OCI-LY3 (cell line): ENCODE results near the gene EFNA2.

Source experiments
- H2AFZ ChIP-seq: fragments of 200-600, 300-600 bp; shearing (Covaris generic); 2 replicates; pipeline ENCODE4 v1.6.0; 2014; ENCODE audit warnings: antibody characterized with exemption, low read depth, low read length
- H3K27ac ChIP-seq: fragments of 200-600, 300-600 bp; sonication (generic); 2 replicates; pipeline ENCODE4 v1.5.1; 2014; ENCODE audit warnings: mild to moderate bottlenecking, low read length, moderate library complexity, mixed read lengths
- H3K27me3 ChIP-seq: fragments of 200-600, 300-600 bp; sonication (generic); 2 replicates; pipeline ENCODE4 v1.6.1; 2014; ENCODE audit warnings: low read depth, low read length, mixed read lengths
- H3K36me3 ChIP-seq: fragments of 200-600, 300-600 bp; sonication (generic); replicated peaks from 2 replicates; pipeline ENCODE3; 2014; ENCODE audit warnings: low read depth, low read length, mixed read lengths
- H3K4me1 ChIP-seq: fragments of 300-600, 200-600 bp; sonication (generic); 2 replicates; pipeline ENCODE4 v1.6.1; 2014; ENCODE audit warnings: low read length, mixed read lengths
- H3K4me2 ChIP-seq: fragments of 200-600, 300-600 bp; sonication (generic); 2 replicates; pipeline ENCODE4 v1.6.1; 2014; ENCODE audit warnings: low read length, mixed read lengths
- H3K4me3 ChIP-seq: fragments of 300-600, 200-600 bp; sonication (generic); 2 replicates; pipeline ENCODE4 v1.5.1; 2014; ENCODE audit warnings: antibody characterized with exemption, mild to moderate bottlenecking, low read length, moderate library complexity
- H3K79me2 ChIP-seq: fragments of 300-600, 200-600 bp; shearing (Covaris generic); 2 replicates; pipeline ENCODE4 v1.6.1; 2014; ENCODE audit warnings: mild to moderate bottlenecking, low read length, mixed read lengths
- H3K9ac ChIP-seq: fragments of 300-600, 200-600 bp; shearing (Covaris generic); 2 replicates; pipeline ENCODE4 v1.6.0; 2014; ENCODE audit warnings: mild to moderate bottlenecking, low read length, moderate library complexity
- H3K9me3 ChIP-seq: fragments of 200-600, 300-600 bp; shearing (Covaris generic); 2 replicates; pipeline ENCODE4 v1.6.1; 2014; ENCODE audit warnings: low read length, mixed read lengths; ENCODE audit not compliant: insufficient read depth
- H4K20me1 ChIP-seq: fragments of 200-600, 300-600 bp; sonication (generic); 2 replicates; pipeline ENCODE4 v1.6.1; 2016; ENCODE audit warnings: low read length, mixed read lengths; ENCODE audit not compliant: insufficient read depth
- EZH2phosphoT487 ChIP-seq: fragments of 200-600 bp; shearing (Covaris generic); IDR thresholded peaks from 2 replicates; pipeline ENCODE4 v1.6.1; 2018; ENCODE audit warnings: antibody characterized with exemption, mixed run types, low read depth
- TF ChIP-seq, protein P1 (sequence below): fragments of 200-600, 300-600 bp; sonication (generic); IDR thresholded peaks from 2 replicates; pipeline ENCODE4 v1.5.1; 2014; ENCODE audit warnings: antibody characterized with exemption, low read length, low read depth

EFNA2 gene

DNA sequence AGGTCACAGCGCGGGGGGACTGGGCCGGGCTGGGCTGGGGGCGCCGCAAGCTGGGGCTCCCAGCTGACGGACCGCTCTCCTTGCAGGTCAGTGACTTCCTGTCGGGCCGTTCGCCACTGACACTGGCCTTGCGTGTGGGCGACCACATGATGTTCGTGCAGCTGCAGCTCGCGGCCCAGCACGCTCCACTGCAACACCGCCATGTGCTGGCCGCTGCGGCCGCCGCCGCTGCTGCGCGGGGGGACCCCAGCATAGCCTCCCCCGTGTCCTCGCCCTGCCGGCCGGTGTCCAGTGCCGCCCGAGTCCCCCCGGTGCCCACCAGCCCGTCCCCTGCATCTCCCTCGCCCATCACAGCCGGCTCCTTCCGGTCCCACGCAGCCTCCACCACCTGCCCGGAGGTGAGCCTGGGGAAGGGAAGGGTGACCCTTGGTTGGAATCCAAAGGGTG lies 31.6 kb upstream of the EFNA2 start:
- Histone ChIP-seq H3K4me3 (no peak overlapping the region), H3K36me3 (peaks cover 58% of the 10 kb centered on the region), H3K79me2 (peaks cover 66% of the 10 kb centered on the region), H3K4me1 (peaks cover 34% of the 10 kb centered on the region), H4K20me1 (peaks cover 11% of the 10 kb centered on the region; the same call in 1 of the 2 replicates), H3K27me3 (no peaks in the 10 kb centered on the region), H3K4me2 (no peak overlapping the region), H3K9ac (no peak overlapping the region), H3K27ac (no peak overlapping the region), H2AFZ (no peak overlapping the region), H3K9me3 (no peaks in the 10 kb centered on the region)
- TF ChIP-seq, protein P1, sequence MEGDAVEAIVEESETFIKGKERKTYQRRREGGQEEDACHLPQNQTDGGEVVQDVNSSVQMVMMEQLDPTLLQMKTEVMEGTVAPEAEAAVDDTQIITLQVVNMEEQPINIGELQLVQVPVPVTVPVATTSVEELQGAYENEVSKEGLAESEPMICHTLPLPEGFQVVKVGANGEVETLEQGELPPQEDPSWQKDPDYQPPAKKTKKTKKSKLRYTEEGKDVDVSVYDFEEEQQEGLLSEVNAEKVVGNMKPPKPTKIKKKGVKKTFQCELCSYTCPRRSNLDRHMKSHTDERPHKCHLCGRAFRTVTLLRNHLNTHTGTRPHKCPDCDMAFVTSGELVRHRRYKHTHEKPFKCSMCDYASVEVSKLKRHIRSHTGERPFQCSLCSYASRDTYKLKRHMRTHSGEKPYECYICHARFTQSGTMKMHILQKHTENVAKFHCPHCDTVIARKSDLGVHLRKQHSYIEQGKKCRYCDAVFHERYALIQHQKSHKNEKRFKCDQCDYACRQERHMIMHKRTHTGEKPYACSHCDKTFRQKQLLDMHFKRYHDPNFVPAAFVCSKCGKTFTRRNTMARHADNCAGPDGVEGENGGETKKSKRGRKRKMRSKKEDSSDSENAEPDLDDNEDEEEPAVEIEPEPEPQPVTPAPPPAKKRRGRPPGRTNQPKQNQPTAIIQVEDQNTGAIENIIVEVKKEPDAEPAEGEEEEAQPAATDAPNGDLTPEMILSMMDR: no peak
- TF ChIP-seq EZH2phosphoT487: no peak

DNA sequence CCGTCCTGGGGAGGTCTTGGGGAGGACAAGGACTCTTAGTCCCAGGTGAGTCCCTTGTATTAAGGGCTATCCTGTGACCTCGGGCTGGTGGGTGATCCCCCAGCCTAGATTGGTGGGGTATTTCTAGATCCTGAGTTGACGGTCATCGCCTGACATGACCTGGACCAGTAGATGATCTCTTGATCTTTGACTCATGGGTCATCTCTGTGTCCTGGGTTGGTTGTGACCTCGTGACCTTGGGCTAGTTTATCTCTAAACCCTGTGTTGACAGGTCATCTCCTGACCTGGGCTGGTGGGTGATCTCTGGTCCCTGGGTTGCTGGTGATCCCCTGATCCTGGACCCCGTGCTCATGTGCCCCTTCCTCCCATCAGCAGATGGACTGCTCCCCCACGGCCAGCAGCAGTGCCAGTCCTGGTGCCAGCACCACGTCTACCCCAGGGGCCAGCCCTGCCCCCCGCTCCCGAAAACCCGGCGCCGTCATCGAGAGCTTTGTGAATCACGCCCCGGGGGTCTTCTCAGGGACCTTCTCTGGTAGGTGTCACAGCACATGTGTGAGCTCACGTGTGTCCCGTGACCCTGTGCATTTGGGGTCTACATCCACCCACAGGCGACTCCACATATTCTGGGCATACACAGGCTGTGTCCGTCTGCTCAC lies 31.0 kb upstream of the EFNA2 start:
- Histone ChIP-seq H3K9ac (no peak overlapping the region), H3K9me3 (no peaks in the 10 kb centered on the region), H4K20me1 (peaks cover 11% of the 10 kb centered on the region; the same call in 1 of the 2 replicates), H3K27ac (no peak overlapping the region), H3K27me3 (no peaks in the 10 kb centered on the region), H3K4me1 (peaks cover 39% of the 10 kb centered on the region), H2AFZ (no peak overlapping the region), H3K4me2 (no peak overlapping the region), H3K36me3 (peaks cover 58% of the 10 kb centered on the region), H3K79me2 (peaks cover 65% of the 10 kb centered on the region), H3K4me3 (no peak overlapping the region)
- TF ChIP-seq, protein P1: no peak
- no peak for TF ChIP-seq EZH2phosphoT487

DNA sequence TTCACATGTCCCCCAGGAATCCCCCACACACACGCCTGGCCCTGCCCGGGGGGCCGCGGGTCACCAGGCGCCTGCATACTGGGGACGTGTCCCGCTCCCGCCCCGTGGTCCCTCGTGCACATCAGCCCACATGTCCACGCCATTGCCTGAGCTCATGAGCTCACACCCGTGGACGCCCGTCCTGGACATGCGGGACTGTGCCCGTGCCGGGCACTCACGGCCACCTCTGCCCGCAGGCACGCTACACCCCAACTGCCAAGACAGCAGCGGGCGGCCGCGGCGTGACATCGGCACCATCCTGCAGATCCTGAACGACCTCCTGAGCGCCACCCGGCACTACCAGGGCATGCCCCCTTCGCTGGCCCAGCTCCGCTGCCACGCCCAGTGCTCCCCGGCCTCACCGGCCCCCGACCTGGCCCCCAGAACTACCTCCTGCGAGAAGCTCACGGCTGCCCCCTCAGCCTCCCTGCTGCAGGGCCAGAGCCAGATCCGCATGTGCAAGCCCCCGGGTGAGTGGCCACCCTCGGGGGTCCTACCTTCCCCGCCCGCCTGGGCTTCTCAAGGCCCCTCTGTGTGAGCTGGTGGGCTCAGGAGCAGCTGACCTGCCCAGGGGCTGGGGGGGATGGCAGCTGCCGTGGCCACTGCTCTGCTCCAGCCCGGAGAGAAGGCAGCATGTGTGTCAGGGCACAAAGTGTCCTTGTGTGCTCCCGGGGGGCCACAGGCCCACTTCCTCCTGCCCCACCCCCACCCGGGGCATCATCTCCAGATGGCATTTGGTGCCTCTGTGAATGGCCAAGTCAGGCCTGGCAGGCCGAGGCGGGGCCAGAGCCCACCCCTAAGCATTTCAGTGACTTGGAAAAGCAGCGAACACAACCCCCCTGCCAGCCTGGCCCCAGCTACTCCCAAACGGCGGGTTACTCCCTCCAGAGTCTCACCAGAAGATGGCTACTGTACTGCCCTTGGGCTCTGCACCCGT lies 30.2 kb upstream of the EFNA2 start:
- Histone ChIP-seq H4K20me1 (peaks cover 11% of the 10 kb centered on the region; the same call in 1 of the 2 replicates), H2AFZ (no peak overlapping the region), H3K36me3 (peaks cover 58% of the 10 kb centered on the region), H3K27me3 (no peaks in the 10 kb centered on the region), H3K79me2 (peaks cover 57% of the 10 kb centered on the region), H3K9me3 (no peaks in the 10 kb centered on the region), H3K27ac (no peak overlapping the region), H3K4me2 (no peak overlapping the region), H3K4me3 (no peak overlapping the region), H3K4me1 (peaks cover 47% of the 10 kb centered on the region), H3K9ac (no peak overlapping the region)
- TF ChIP-seq EZH2phosphoT487: no peak
- TF ChIP-seq, protein P1: no peak
